GM23248 (cell line): ENCODE data around the gene AGER.

ENCODE experiments used
- EZH2 ChIP-seq: fragments of 200-600 bp; sonication (generic); IDR thresholded peaks from 2 replicates; pipeline ENCODE4 v1.6.1; 2018; ENCODE audit warnings: antibody characterized with exemption, mild to moderate bottlenecking; ENCODE audit not compliant: insufficient read depth, poor library complexity, severe bottlenecking
- EZH2phosphoT487 ChIP-seq: fragments of 200-600 bp; sonication (generic); IDR thresholded peaks from 2 replicates; pipeline ENCODE4 v1.6.1; 2018; ENCODE audit warnings: antibody characterized with exemption, moderate library complexity, mild to moderate bottlenecking, low read depth; ENCODE audit not compliant: insufficient read depth

GRCh38 chr6:32220021-32220420 is 36.0 kb upstream of the AGER start:
- no peak for TF ChIP-seq EZH2
- no peak for TF ChIP-seq EZH2phosphoT487
